ENCODE data around the gene MGST2.
"Not testable (repeated sequence)": the region's sequence is repeated elsewhere in the genome, so short reads cannot be mapped to it uniquely, and the experiment has no call there.

Gene MGST2

DNA sequence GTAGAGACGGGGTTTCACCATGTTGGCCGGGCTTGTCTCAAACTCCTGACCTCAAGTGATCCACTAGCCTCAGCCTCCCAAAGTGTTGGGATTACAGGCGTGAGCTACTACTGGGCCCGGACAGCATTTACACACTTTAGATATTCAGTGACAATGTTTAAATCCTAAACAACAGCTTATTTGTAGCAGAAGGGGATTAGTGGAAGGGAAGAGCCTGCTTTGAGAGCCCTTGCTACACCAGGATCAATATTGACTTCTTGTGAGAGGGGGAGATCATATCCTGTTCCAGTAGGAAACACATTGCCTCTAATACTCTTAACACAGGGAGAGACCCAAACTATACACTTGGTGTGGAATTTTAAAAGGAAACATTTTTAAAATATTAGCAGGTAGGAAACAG, 7.1 kb downstream of the MGST2 start:
- no peak for DNase-seq

GRCh38 chr4:139674875-139675550, 9.4 kb downstream of the MGST2 start:
- DNase-seq, result no peak

- DNase-seq, result no peak
Measured at GRCh38 chr4:139675651-139676050, 10.0 kb downstream of the MGST2 start.

- DNase-seq, result no peak
Measured at GRCh38 chr4:139676365-139676764, 10.7 kb downstream of the MGST2 start.

DNA sequence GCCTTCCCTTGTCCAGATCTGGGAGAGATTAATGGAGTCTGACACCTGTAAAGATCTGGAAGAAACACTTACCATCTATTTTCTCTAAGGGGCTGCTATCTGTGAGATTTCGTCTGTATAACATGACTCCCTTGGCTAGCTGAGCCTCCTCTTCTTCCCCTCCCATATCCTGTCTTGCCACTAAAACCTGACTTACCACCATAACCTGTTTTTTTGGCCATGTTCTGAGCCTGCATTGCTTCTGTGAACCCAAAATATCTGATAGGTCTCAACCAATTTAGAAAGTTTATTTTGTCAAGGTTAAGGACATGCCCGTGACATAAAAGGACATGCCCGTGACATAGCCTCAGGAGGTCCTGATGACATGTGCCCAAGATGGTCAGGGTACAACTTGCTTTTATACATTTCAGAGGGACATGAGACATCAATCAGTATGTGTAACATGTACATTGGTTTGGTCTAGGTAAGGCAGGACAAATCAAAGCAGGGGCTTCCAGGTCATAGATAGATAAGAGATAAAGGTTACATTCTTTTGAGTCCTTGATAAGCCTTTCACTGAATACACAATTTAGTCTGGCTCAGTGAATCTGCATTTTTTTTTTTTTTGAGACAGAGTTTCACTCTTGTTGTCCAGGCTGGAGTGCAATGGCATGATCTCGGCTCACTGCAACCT, 11.4 kb downstream of the MGST2 start:
- DNase-seq, result no peak

DNA sequence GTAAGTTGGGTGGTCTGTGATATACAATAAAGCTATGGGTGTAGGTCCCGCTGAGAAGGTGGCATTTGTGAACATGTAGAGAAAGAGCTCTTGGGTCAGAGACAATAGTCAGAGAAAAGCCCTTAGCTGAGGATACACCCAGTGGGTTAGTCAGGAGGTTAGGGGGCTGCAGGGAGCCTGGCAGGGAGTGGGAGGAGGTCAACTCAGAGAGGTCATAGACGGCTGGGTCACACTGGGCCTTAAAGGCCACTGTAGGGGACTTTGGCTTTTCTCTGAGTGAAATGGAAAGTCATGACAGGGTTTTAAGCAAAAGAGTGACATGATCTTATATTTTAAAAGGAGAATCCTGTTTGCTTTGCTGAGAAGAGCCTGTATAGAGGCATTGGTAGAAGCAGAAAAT, 16.7 kb downstream of the MGST2 start:
- DNase-seq, result no peak

DNA sequence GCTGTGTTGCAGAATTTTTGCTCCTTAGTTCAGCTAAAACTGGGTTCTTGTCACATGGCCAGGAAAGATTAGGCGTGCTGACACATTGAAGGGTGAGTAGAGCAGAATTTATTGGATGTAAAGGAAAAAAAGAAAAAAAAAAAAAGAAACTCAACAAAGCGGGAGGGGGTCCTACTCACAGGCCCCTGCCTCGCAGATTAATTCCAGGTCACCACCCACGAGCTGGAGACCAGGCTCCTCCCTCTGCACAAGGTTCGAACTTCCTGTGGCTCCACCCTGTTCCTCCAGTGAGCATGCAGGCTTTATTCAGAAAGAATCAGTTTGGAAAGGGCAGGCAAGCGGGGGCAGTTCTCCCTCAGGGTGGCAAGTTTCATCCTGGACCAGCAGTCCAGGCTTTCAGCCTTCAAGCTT, 17.1 kb downstream of the MGST2 start:
- DNase-seq, result no peak

DNA sequence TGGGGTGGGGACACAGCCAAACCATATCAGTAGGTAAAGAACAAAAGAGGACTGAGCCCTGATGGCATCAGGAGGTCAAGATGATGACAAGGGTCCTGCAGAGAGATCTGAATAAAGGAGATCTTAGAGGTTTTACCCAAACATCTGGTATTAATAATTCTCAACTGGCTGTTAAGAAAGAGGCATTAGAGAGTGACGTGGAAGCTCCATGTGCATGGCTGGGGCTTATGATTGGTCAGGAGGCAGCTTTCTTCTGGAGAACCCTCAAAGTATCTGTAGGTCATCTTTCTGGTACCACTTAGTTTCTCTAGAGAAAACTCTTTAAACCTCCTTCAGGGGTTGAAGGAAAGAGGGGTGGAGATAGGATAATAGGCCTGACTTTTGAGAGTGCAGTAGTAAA, 18.7 kb downstream of the MGST2 start:
- no peak for DNase-seq

- DNase-seq, result no peak
Measured at GRCh38 chr4:139685180-139685579, 19.6 kb downstream of the MGST2 start.

DNA sequence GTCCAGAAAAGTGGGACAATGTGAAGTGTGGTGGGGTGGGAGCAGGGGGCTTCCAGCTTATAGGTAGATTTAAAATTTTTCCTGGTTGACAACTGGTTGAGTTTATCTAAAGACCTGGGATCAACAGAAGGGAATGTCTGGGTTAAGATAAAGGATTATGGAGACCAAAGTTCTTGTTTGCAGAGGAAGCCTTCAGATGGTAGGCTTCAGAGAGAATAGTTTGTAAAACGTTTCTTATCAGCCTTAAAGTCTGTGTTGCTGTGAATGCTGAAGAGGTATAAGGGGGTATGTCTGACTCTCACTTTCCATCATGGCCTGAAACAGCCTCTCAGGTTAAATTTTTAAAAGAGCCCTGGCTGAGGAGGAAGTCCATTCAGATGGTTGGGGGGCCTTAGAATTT, 20.5 kb downstream of the MGST2 start:
- DNase-seq, result no peak

DNA sequence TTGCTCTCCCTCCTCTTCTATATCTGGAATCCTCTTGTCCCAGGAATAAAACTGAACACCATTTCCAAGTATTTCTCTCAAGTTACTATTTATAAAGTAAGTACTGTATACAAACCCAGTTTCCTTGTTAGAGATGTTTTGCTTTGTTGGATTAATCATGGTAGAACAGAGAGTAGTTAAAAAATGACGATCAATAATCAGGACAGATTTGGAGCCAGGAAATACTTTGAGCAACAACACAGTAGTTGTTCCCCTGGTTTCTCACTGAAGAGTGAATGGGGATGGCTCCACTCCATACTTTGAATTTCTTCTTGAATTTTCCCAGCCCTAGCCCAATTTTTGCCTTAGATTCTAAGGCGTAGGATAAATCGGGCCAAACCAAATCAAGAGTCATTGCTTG, 21.4 kb downstream of the MGST2 start:
- DNase-seq, result no peak

DNA sequence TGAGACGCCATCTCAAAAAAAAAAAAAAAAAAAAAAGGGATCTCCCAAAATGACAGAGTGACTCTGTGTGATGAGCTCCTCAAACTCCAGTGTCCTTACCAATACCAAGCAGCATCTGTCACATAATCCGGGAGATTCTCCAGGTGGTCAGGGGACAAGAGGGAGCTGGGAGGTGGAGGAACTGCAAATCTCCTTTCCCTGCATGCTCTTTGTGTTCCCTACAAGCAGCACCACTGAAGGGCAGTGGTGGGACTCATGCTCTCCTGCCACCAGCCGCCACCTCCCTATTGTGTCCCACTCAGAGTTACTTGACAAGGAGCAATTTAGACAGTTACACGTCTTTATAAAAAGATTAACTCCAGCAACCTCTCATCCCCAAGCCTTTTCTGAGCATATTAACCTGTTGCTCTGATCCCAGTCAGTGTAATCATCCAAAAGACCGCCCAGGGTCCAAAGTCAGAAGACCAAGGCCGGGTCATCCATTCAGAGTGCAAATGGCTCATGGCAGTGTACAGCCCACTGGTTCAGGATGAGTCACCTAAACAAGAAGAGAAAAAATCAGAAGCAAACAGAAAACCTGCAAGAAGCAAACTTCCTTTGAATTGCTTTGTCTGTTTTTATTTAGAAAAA, 23.6 kb downstream of the MGST2 start:
- no peak for DNase-seq

GRCh38 chr4:139690419-139690818, 24.8 kb downstream of the MGST2 start:
- DNase-seq, result no peak

GRCh38 chr4:139692309-139693012, 26.8 kb downstream of the MGST2 start:
- no peak for DNase-seq

DNA sequence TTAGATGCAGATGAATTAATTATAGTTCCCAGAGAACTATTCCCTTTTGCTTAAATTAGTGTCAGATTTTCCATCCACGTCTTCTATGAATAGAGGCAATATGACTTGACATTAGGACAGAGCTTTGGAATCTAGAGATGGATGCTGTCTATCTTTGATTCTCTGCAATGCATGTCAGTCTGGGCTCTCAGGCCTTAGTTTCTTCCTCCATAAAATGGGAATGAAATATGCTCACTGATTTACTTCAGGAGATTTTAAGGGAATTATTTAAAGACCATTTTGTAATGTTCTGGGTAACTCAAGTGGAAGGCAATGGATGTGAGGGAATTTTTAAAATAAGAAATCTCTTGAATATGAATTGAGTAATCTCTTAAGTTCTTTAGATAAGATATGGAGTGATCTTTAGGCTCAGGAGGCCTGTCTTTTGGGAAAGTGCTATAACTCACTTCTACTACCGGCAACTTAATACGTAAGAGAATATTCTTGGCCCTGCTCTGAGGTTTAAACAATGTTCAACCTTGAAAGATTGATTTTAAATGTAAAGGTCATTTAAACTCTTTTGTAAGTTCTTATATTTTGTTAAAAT, 29.0 kb downstream of the MGST2 start:
- no peak for DNase-seq

GRCh38 chr4:139696491-139696890, 30.9 kb downstream of the MGST2 start:
- no peak for DNase-seq

DNA sequence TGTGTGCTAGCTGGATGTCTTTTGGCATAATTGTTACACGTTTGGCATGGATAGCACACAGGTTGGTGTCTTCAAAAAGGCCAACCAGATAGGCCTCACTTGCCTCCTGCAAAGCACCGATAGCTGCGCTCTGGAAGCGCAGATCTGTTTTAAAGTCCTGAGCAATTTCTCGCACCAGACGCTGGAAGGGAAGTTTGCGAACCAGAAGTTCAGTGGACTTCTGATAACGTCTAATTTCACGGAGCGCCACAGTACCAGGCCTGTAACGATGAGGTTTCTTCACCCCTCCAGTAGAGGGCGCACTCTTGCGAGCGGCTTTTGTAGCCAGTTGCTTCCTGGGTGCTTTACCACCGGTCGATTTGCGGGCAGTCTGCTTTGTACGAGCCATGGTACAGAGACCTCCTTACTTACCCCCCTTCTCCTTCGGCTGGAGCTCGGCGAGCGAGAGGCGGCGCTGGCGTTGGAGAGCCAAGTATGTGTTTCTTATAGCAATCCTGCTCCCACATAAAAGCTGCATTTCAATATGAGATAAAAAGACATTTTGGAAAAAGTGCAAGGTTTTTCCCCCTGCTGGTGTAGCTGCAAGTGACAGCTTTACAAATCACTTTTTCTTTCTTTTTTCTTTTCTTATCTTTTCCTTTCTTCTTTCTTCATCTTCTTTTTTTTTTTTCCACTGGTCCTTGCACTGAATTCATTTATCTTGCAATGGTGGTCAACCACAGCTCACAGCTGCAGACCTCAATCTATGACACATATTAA, 32.7 kb downstream of the MGST2 start:
- not testable (repeated sequence) for DNase-seq

DNA sequence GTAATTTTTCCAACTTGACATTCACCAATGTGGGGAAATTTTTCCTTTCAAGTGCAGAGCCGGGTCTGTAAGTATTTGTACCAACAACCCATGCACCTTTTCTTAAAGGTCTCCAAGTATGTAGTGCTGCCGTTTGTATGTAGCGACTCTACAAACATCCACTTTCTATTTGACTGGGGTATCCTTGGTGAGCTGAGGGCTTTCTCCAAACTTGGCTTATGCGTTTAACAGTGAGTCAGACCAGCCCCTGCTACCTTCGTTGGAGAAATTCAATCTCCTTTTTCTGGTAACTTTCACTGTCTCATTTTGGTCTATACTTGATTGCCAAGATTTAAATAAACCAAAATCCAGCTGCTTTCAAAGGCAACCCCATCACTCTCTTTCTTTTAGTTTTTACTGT, 34.9 kb downstream of the MGST2 start:
- DNase-seq, result no peak

GRCh38 chr4:139704915-139705485, 39.4 kb downstream of the MGST2 start:
- DNase-seq, result no peak

DNA sequence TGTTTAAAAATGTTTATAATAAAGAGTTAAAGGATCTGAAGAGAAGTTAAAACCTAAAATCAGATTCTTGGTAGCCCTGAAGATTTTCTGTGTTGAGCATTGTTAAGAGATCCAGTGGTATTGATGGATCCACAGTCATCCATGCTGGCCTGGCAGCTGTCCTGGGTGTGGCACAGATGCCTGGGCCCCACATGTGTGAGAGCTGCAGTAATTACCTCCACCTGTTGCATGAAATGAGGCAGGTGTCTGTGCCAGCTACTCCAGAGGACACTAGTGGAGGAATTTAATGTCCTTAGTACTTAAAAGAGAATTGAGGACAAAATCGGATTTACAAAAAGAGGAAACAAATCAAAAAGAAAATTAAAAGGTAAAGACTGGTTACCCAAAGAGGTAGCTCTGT, 44.0 kb downstream of the MGST2 start:
- DNase-seq, result no peak

DNA sequence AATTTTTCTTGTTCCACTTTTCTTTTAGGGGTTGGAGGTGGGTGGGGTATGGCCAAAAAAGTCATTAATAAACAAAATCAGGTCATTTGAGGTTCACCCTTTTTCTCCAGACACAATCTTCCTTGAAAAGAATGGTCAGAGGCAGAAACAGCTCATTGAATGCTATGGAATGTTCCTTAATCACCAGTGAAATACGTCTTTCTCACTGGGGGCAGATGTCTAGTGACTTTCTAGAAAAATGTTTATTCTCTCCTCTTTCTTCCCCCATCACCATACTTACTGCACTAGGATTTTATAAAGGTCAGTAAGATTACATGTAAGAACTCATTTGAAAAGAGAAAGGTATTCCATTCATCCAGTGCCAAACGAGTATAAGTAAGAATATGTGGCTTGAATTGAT, 44.5 kb downstream of the MGST2 start:
- no peak for DNase-seq

- no peak for DNase-seq
Measured at GRCh38 chr4:139711461-139711860, 45.8 kb downstream of the MGST2 start.

Data from activated CD4-positive, CD25-positive, alpha-beta regulatory T cell (primary cell).